K562 treated with DMSO at 1 percent for 12 hours (cell line): ENCODE results near the gene RHOA. TPM values are rescaled to one million over a fixed set of nuclear protein-coding genes. Genes with fewer than 3 reads are reported as not detected.

Experiments used
- total RNA-seq: library from RNA; unstranded; fragments of 300-600 nt; gene quantifications from 2 replicates; pipeline ENCODE4 v1.2.3, GENCODE V29; 2022; ENCODE audit not compliant: insufficient read depth

Gene RHOA
- 174 and 289 TPM in 2 replicates for total RNA-seq

GRCh38 chr3:49411968-49412631 lies at the start of gene RHOA, which contains the start of gene TCTA:
TSS of gene RHOA (minus strand) at chr3:49411976. CDS start at chr3:49375589, 36,387 bp downstream.
TSS of gene TCTA (plus strand) at chr3:49412423. CDS start at chr3:49412427, 4 bp downstream.

GRCh38 chr3:49422379-49423248 lies 10.8 kb upstream of the RHOA start, which contains the start of gene AMT:
TSS of gene AMT (minus strand) at chr3:49422473. CDS start at chr3:49422450, 23 bp downstream.

GRCh38 chr3:49358217-49358883 lies 53.4 kb downstream of the RHOA start, which contains the start of gene GPX1:
TSS of gene GPX1 (minus strand) at chr3:49358353. CDS start at chr3:49358278, 75 bp downstream.

GRCh38 chr3:49339941-49340800 lies 71.6 kb downstream of the RHOA start, which contains the start of gene USP4:
TSS of gene USP4 (minus strand) at chr3:49340053. CDS start at chr3:49340024, 29 bp downstream.

Other genes with a start within 250 kb of the RHOA start
- 9.9 and 11.5 TPM in 2 replicates for gene CCDC71, start 245.6 kb downstream of the RHOA start, total RNA-seq
- 39.3 and 51.2 TPM in 2 replicates for gene KLHDC8B, start 240.4 kb downstream of the RHOA start, total RNA-seq
- 4.9 and 8.5 TPM in 2 replicates for gene C3orf62, start 134.7 kb downstream of the RHOA start, total RNA-seq
- gene USP4, start 71.9 kb downstream of the RHOA start, total RNA-seq: 7.2 and 14.1 TPM in 2 replicates
- not detected in 2 replicates for gene GPX1, start 53.6 kb downstream of the RHOA start, total RNA-seq
- gene TCTA, start 447 bp upstream of the RHOA start, total RNA-seq: 7.1 and 9.2 TPM in 2 replicates
- 1.5 and 2.4 TPM in 2 replicates for gene AMT, start 10.5 kb upstream of the RHOA start, total RNA-seq
- 7.3 and 10.9 TPM in 2 replicates for gene NICN1, start 17.3 kb upstream of the RHOA start, total RNA-seq
- 4.5 and 13.5 TPM in 2 replicates for gene DAG1, start 58.3 kb upstream of the RHOA start, total RNA-seq
- gene BSN, start 142.5 kb upstream of the RHOA start, total RNA-seq: 0.07 and 0.17 TPM in 2 replicates